NOMO-1 treated with DMSO at 0.1 percent for 48 hours (cell line): ENCODE measurements around the gene LGALS3.

ENCODE experiments used
- DNase-seq: peaks from one replicate; lab custom pipeline; 2025; ENCODE audit not compliant: unreplicated experiment; lab: John Stamatoyannopoulos, UW

The LGALS3 gene

DNA sequence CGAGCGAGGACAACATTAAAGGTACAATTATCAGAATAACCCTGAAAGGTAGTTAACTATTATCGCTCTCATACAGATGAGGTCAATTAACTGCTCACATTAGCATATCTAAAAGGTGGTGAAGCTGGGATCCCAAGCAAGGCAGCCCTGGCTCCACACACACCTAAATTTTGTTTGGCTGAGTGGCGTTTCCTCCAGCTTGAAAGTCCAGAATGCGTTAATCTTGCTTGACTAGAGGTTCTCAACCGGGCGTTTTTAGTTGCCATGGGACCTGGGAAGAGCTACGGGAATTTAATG is 61.8 kb downstream of the LGALS3 start:
- no peak for DNase-seq

DNA sequence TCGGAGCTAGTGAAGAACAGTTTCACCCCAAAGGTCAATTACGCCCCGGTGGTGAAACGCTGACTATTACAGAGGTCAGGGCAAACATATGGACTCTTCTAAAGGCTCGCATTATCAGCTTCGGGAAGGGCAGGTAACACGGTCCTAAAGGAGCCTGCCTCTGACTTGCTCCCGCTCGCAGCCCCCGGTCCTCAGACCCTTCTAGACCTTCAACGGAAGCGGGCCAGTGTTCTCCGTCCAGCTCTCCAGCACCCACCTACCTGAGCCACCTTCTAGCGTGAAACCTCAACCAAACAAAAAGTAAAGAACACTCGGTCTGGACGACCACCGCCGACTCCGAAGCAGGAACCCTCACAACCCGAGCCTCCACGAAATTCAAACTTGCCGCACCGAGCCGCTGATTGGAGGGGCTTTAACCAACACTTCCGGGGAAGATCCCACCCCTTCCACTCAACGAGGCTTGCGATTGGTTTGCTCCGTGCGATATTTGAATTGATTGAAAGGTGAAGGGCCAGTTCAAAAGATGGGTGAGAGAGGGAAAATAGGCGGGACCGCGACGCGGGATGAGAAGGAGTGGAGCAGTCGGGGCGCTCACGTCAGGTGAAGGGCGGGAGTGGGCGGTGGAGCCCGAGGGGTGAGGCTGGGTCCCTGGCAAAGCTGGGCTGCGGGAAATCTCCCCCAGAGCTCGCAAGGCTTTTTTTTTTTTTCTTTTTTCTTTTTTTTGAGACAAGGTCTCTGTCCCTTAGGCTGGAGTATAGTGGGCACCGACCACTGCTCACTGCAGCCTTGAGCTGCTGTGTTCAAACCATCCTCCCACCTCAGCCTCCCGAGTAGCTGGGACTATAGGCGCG is 62.4 kb downstream of the LGALS3 start, which contains the start of gene DLGAP5:
Gene DLGAP5 (minus strand): TSS at position 383 of the 851 bp plus-strand sequence. CDS start 2,406 bp downstream, outside the sequence.
- peak; percentile 98 for DNase-seq

DNA sequence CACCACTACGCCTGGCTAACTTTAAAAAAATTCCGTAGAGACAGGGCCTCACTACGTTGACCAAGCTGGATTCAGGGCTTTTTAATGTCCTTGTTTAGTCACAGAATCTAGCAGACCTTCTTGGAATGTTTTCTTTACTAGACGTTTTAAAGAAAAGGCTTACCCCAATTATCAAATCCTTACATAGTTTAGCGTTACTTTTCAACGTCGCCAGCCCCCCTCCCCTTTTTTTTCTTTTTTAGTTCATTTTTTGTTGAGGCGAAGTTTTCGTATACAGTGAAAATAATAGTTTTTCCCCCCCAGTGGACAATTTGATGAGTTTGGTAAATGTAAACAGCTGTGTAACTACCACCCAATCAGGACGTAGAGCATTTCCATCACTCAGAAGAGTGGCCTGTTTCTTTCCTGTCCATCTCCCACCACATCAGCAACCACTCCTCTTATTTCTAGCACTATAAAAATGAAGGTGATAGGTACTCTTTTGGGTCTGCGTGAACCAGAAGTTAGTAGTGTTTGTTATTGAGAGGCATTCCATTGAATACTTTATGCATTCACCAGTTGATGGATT is 63.1 kb downstream of the LGALS3 start:
- DNase-seq = no peak

DNA sequence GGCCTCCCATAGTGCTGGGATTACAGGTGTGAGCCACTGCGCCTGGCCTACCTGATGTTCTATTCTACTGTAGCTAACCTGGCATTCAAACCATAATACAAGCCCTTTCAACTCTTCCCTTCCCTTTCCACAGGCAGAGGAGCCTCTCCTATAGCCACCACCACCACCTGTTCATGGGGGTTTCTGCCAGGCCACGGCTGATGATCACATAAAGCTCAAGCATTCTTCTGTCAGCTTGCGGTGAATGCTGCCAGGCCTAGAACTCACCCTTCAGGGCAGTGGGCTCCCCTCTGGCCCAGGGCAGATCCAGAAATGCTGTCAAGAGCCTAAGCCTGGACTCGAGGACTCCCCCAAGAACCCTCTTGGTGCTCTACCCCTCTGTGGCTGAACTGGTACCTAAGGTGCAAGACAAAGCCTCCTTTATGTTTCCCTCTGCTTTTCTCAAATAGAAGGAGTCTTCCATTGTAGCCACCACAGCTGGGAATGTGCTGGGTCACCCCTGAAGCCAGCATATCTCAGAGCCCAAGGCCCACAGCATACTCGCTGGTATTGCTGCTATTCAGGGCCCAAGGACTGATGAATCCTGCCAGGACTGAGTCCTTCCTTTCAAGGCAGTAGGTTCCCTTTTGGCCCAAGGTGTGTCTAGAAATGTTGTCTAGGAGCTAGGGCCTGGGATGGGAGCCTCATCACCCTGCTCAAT is 65.8 kb downstream of the LGALS3 start:
- no peak for DNase-seq
